Left lung (tissue), 10 donors: ENCODE measurements around the gene GMNC. TPM values are rescaled to one million over a fixed set of nuclear protein-coding genes. Genes with fewer than 3 reads are reported as not detected.

ENCODE experiments used
- ATAC-seq: fragments of 200-7000 bp; cut with Tn5 transposase; one replicate; pipeline ENCODE4 v1.9.1; 2020; ENCODE audit warnings: moderate library complexity
- DNase-seq, 4 donors: peaks; one replicate each; pipeline ENCODE4 v3.0.0-alpha.2; 2013 to 2020
- H3K27ac ChIP-seq, 2 donors: fragments of 200-600 bp; sonication (generic) in 1 of 2; one replicate each; pipeline versions ENCODE4 v1.5.0 to v1.8.0; 2020 to 2021
- H3K27me3 ChIP-seq, 2 donors: fragments of 200-600 bp; sonication (generic) in 1 of 2; one replicate each; pipeline versions ENCODE4 v1.5.0 to v1.8.0; 2020 to 2021
- H3K36me3 ChIP-seq, 2 donors: fragments of 200-600 bp; sonication (generic) in 1 of 2; one replicate each; pipeline versions ENCODE4 v1.5.0 to v1.8.0; 2020 to 2021
- H3K4me1 ChIP-seq, 2 donors: fragments of 200-600 bp; one replicate each; pipeline ENCODE4 v1.8.0; 2021
- H3K4me3 ChIP-seq, 2 donors: fragments of 200-600 bp; sonication (generic) in 1 of 2; one replicate each; pipeline versions ENCODE4 v1.5.0 to v1.8.0; 2020 to 2021; ENCODE audit warnings: mild to moderate bottlenecking in 1 of 2
- H3K9me3 ChIP-seq, 2 donors: fragments of 200-600 bp; sonication (generic) in 1 of 2; one replicate each; pipeline versions ENCODE4 v1.5.0 to v1.8.0; 2020 to 2021
- intact Hi-C, 2 donors: fragments of 100-400 bp; cut with DNase I; formaldehyde crosslinking; loops; one replicate each; pipeline versions ENCODE4 v1.11.2 to v1.14.2; 2022
- polyA plus RNA-seq, 6 donors: library from polyadenylated mRNA; unstranded; fragments of 120-200 nt; gene quantifications; one replicate each; pipeline ENCODE4 v1.2.1, GENCODE V29; 2013; ENCODE audit not compliant: insufficient read length in 6 of 6
- total RNA-seq, 2 donors: library from RNA; stranded (reverse); fragmentation: NEBNext Ultra II Directional; extraction: Animal tissue kit (Norgen Biotek cat#: 25700); gene quantifications; one replicate each; pipeline ENCODE4 v1.2.1, GENCODE V29; 2021
- TF ChIP-seq, protein P1 (sequence below), 2 donors: fragments of 200-600 bp; sonication (generic) in 1 of 2; IDR thresholded peaks; one replicate each; pipeline versions ENCODE4 v1.5.0 to v1.8.0; 2021; ENCODE audit warnings: antibody characterized with exemption in 2 of 2
- donor health status: DM: no; HTN: yes; CAD: no.
- donor health status: DM: no; HTN: no; CAD: no.

Gene GMNC
- total and polyA plus RNA-seq, 8 donors, result 0.04 TPM; not detected in 7

DNA sequence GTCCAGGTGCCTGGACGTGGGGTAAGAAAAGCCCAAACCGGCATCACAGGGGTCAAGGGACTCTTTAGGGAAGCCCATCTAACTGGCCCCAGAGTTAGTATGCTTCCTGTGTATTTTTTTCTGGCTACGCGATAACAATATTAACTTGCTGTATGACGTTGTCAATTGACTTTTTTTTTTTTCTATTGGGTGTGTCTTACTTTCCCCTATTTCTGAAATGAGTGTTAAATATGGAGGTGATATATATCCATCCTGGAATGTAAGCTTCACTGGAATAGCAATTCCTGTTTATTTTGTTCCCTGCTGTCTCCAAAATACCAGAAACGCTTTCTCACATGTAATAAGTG lies 598 bp upstream of the GMNC start:
- Histone ChIP-seq H3K27ac (no peak overlapping the region), H3K27me3 (peaks cover 13 to 61% of the 10 kb centered on the region in 2 donors), H3K4me3 (peak overlapping the region; percentile 38 to 52), H3K9me3 (no peaks in the 10 kb centered on the region), H3K36me3 (no peaks in the 10 kb centered on the region), H3K4me1 (no peaks in the 10 kb centered on the region)
- intact Hi-C loops, result no loop called here
- DNase-seq, result no peak
- TF ChIP-seq, protein P1, sequence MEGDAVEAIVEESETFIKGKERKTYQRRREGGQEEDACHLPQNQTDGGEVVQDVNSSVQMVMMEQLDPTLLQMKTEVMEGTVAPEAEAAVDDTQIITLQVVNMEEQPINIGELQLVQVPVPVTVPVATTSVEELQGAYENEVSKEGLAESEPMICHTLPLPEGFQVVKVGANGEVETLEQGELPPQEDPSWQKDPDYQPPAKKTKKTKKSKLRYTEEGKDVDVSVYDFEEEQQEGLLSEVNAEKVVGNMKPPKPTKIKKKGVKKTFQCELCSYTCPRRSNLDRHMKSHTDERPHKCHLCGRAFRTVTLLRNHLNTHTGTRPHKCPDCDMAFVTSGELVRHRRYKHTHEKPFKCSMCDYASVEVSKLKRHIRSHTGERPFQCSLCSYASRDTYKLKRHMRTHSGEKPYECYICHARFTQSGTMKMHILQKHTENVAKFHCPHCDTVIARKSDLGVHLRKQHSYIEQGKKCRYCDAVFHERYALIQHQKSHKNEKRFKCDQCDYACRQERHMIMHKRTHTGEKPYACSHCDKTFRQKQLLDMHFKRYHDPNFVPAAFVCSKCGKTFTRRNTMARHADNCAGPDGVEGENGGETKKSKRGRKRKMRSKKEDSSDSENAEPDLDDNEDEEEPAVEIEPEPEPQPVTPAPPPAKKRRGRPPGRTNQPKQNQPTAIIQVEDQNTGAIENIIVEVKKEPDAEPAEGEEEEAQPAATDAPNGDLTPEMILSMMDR (IDR thresholded peaks at IDR 0.05), result no peak
- ATAC-seq, result no peak

DNA sequence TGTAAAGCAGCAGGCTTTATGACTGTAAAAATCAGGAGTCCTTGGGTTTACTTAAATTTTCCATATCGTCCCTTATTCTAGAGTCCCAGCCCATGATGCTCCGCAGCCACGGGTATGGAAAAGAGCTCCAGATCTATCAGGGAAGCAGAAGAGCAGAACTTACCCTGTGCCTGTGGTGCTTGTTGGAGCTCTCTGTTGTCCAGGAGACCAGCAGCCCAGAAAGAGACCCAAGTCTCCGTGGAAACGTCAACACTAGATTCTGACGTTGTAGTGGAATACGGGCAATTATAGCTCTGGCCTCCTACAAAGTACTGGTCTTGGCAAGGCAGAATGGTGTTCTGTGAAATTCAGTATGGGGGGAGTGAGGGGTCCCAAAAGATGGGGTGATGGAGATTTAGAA lies 2.0 kb downstream of the GMNC start:
- Histone ChIP-seq H3K9me3 (no peaks in the 10 kb centered on the region), H3K27me3 (peaks cover 13 to 49% of the 10 kb centered on the region in 2 donors), H3K4me1 (no peaks in the 10 kb centered on the region), H3K27ac (no peak overlapping the region), H3K4me3 (no peak overlapping the region), H3K36me3 (no peaks in the 10 kb centered on the region)
- ATAC-seq (no peak), DNase-seq (peak in 1 of 4 donors; percentile 12)
- intact Hi-C loops, result no loop called here
- TF ChIP-seq, protein P1 (IDR thresholded peaks at IDR 0.05), result no peak

DNA sequence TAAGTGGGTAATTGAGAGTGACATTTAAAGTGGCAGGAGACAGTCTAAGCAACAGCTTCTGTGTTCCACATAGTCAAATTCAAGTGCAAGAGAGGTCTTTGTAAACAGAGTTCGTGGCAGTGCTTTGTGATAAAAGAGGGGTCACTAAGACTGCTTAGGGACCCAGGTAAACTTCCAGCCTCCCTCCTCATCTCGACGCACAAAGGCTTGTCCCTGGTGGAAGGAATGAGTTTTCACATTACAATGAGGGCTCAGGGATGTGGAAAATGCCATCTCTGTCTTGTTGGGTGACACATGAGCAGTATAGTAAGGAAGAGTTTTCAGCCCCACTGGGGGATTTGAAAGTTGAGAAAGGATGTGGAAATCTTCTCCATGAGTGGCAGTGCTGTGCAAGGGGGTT lies 7.3 kb downstream of the GMNC start:
- no peak overlapping the region for H3K4me3 ChIP-seq
- no peak overlapping the region for H3K27ac ChIP-seq
- no peaks in the 10 kb centered on the region for H3K36me3 ChIP-seq
- H3K9me3 ChIP-seq, result no peaks in the 10 kb centered on the region
- H3K27me3 ChIP-seq, result no peaks in the 10 kb centered on the region
- no peak for ATAC-seq
- TF ChIP-seq, protein P1 (IDR thresholded peaks at IDR 0.05), result no peak
- no peaks in the 10 kb centered on the region for H3K4me1 ChIP-seq
- no peak for DNase-seq
- intact Hi-C loops, result no loop called here

DNA sequence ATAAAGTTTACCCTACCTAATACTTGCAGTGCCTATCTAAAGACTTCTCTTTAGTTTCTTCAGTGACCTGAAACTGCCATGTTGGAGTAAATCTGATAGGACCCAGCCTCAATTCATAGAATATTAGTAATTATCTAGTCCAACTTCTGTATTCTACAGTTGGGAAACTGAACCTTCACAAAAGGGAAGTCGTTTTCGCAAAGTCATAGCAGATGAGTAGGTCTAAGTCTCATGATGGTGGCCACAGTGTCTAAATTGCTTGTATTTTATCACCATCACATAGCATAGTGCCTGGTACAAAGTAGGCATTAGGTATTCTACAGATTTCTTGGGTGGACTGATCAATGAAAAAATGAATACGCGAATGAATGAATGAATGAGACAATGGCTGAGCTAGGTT lies 8.4 kb downstream of the GMNC start:
- Histone ChIP-seq H3K4me3 (no peak overlapping the region), H3K36me3 (no peaks in the 10 kb centered on the region), H3K9me3 (no peaks in the 10 kb centered on the region), H3K27ac (no peak overlapping the region), H3K27me3 (no peaks in the 10 kb centered on the region), H3K4me1 (no peaks in the 10 kb centered on the region)
- no peak for DNase-seq
- TF ChIP-seq, protein P1 (IDR thresholded peaks at IDR 0.05), result no peak
- intact Hi-C loops, result no loop called here
- ATAC-seq, result no peak

DNA sequence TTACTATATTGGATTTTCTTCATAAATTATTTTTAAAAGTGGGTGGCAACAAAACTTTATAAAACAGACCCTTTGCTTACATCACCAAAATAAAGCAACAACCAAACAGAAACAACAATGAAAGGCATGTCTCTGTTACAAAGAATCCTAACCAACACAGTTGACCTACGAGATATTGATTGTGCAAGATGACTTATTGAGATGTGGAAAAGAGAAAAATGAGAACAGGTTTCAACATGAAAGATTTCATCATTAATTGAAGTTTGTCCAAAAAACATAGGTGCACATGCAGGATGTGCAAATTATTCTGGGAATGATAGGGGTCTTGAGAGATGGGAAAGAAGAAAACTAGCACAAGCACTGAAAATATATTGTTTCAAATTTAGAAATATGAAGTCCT lies 9.0 kb downstream of the GMNC start:
- no peaks in the 10 kb centered on the region for H3K4me1 ChIP-seq
- ATAC-seq (no peak), DNase-seq (no peak)
- intact Hi-C loops, result no loop called here
- H3K36me3 ChIP-seq, result no peaks in the 10 kb centered on the region
- no peak overlapping the region for H3K27ac ChIP-seq
- TF ChIP-seq, protein P1 (IDR thresholded peaks at IDR 0.05), result no peak
- H3K4me3 ChIP-seq, result no peak overlapping the region
- H3K9me3 ChIP-seq, result no peaks in the 10 kb centered on the region
- H3K27me3 ChIP-seq, result no peaks in the 10 kb centered on the region
